ENCODE data around the gene FEZF1. TPM values are rescaled to one million over a fixed set of nuclear protein-coding genes. Genes with fewer than 3 reads are reported as not detected.

Gene FEZF1
- total and polyA plus RNA-seq, 10 of the 15 experiments (the other 5 are each of a cell fraction or from before 2014, with no cell fraction given) = not detected

DNA sequence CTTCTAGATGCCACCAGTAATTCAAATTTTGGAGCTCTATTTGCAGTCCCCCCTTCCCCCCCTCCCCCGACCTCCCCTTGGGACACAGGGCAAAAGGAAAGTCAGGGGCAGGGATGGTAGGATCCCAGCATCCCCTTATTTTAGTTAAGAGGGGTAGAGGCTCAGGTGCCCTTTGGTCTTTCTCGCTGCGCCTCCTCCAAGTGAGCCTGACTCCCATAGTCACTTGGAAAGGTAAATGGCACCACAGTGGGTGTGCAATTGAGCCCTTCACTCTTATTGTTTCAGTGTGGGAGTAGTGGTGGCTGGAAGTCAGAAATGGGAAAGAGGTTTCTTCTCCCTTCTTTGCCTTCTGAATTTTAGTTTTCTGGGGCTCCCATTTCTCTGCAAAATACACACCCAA lies 8.2 kb upstream of the FEZF1 start:
- H4K20me1 ChIP-seq (ENCODE audit: control insufficient read depth, insufficient read depth) = no peaks in the 10 kb centered on the region
- H3K27me3 ChIP-seq (replicated peaks in 1 of 2; ENCODE audit: control insufficient read depth in 2 of 2, insufficient read depth in 2 of 2, low read length in 1 of 2) = peaks cover 11 to 18% of the 10 kb centered on the region in 2 experiments
- no TSS peak for BruUV-seq (replicated peaks)
- H3K9ac ChIP-seq (ENCODE audit: control insufficient read depth, insufficient read depth, low read length) = no peak overlapping the region
- no peak overlapping the region for H3K4me2 ChIP-seq (ENCODE audit: control insufficient read depth, insufficient read depth)
- 0% methylated on average over 2 of the region's 3 CpGs for WGBS (ENCODE audit: insufficient coverage, insufficient replicate concordance, low lambda C conversion rate, missing lambda C conversion rate)
- TF ChIP-seq, protein P1, sequence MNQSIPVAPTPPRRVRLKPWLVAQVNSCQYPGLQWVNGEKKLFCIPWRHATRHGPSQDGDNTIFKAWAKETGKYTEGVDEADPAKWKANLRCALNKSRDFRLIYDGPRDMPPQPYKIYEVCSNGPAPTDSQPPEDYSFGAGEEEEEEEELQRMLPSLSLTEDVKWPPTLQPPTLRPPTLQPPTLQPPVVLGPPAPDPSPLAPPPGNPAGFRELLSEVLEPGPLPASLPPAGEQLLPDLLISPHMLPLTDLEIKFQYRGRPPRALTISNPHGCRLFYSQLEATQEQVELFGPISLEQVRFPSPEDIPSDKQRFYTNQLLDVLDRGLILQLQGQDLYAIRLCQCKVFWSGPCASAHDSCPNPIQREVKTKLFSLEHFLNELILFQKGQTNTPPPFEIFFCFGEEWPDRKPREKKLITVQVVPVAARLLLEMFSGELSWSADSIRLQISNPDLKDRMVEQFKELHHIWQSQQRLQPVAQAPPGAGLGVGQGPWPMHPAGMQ (IDR thresholded peaks at IDR 0.05; ENCODE audit: borderline replicate concordance) = no peak
- TF ChIP-seq MTA2 (IDR thresholded peaks at IDR 0.05; ENCODE audit: low read depth) (no peak), BCL11A (IDR thresholded peaks at IDR 0.05; ENCODE audit: low read depth, low read length) (no peak), MXI1 (IDR thresholded peaks at IDR 0.05; ENCODE audit: low read depth, low read length) (no peak), ZZZ3 (IDR thresholded peaks at IDR 0.05; ENCODE audit: control insufficient read depth, insufficient read length, low read depth) (no peak), RELA (IDR thresholded peaks at IDR 0.05; ENCODE audit: borderline replicate concordance, partially characterized antibody) (no peak), EZH2 (IDR thresholded peaks at IDR 0.05; ENCODE audit: borderline replicate concordance, control insufficient read depth, low read depth, low read length) (no peak), POLR2A (IDR thresholded peaks at IDR 0.05; ENCODE audit: low read depth, low read length) (no peak), JUNB (IDR thresholded peaks at IDR 0.05) (no peak), CBX5 (IDR thresholded peaks at IDR 0.05; ENCODE audit: low read depth) (no peak), EGR1 (IDR thresholded peaks at IDR 0.05; ENCODE audit: borderline replicate concordance in 1 of 2, low read depth in 2 of 2, low read length in 2 of 2) (no peak), CREB1 (IDR thresholded peaks at IDR 0.05; ENCODE audit: low read depth) (no peak), RUNX3 (IDR thresholded peaks at IDR 0.05; ENCODE audit: low read length) (no peak)
- TF ChIP-seq, protein P2, sequence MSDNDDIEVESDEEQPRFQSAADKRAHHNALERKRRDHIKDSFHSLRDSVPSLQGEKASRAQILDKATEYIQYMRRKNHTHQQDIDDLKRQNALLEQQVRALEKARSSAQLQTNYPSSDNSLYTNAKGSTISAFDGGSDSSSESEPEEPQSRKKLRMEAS (IDR thresholded peaks at IDR 0.05; ENCODE audit: low read depth, low read length) = no peak
- TF ChIP-seq, protein P3, sequence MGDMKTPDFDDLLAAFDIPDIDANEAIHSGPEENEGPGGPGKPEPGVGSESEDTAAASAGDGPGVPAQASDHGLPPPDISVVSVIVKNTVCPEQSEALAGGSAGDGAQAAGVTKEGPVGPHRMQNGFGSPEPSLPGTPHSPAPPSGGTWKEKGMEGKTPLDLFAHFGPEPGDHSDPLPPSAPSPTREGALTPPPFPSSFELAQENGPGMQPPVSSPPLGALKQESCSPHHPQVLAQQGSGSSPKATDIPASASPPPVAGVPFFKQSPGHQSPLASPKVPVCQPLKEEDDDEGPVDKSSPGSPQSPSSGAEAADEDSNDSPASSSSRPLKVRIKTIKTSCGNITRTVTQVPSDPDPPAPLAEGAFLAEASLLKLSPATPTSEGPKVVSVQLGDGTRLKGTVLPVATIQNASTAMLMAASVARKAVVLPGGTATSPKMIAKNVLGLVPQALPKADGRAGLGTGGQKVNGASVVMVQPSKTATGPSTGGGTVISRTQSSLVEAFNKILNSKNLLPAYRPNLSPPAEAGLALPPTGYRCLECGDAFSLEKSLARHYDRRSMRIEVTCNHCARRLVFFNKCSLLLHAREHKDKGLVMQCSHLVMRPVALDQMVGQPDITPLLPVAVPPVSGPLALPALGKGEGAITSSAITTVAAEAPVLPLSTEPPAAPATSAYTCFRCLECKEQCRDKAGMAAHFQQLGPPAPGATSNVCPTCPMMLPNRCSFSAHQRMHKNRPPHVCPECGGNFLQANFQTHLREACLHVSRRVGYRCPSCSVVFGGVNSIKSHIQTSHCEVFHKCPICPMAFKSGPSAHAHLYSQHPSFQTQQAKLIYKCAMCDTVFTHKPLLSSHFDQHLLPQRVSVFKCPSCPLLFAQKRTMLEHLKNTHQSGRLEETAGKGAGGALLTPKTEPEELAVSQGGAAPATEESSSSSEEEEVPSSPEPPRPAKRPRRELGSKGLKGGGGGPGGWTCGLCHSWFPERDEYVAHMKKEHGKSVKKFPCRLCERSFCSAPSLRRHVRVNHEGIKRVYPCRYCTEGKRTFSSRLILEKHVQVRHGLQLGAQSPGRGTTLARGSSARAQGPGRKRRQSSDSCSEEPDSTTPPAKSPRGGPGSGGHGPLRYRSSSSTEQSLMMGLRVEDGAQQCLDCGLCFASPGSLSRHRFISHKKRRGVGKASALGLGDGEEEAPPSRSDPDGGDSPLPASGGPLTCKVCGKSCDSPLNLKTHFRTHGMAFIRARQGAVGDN (IDR thresholded peaks at IDR 0.05) = no peak
- TF ChIP-seq, protein P4, sequence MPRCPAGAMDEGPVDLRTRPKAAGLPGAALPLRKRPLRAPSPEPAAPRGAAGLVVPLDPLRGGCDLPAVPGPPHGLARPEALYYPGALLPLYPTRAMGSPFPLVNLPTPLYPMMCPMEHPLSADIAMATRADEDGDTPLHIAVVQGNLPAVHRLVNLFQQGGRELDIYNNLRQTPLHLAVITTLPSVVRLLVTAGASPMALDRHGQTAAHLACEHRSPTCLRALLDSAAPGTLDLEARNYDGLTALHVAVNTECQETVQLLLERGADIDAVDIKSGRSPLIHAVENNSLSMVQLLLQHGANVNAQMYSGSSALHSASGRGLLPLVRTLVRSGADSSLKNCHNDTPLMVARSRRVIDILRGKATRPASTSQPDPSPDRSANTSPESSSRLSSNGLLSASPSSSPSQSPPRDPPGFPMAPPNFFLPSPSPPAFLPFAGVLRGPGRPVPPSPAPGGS (IDR thresholded peaks at IDR 0.05; ENCODE audit: borderline replicate concordance, insufficient read depth, low read depth, low read length, poor library complexity, severe bottlenecking) = no peak
- TF ChIP-seq, protein P5, sequence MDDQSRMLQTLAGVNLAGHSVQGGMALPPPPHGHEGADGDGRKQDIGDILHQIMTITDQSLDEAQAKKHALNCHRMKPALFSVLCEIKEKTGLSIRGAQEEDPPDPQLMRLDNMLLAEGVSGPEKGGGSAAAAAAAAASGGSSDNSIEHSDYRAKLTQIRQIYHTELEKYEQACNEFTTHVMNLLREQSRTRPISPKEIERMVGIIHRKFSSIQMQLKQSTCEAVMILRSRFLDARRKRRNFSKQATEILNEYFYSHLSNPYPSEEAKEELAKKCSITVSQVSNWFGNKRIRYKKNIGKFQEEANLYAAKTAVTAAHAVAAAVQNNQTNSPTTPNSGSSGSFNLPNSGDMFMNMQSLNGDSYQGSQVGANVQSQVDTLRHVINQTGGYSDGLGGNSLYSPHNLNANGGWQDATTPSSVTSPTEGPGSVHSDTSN (IDR thresholded peaks at IDR 0.05; ENCODE audit: insufficient replicate concordance, low read depth, low read length) = no peak
- intact Hi-C loops (cut with micrococcal nuclease; ENCODE audit: unreplicated experiment) = no loop called here
- H3K27ac ChIP-seq (ENCODE audit: control insufficient read depth, insufficient read depth) = no peak overlapping the region
- ATAC-seq (no peak), FAIRE-seq (no peak), DNase-seq (ENCODE audit: low read depth, low spot score) (no peak)
- H3K9me3 ChIP-seq (replicated peaks; ENCODE audit: control insufficient read depth, insufficient read depth, low read length) = no peaks in the 10 kb centered on the region
- SMC1A ChIA-PET (ENCODE audit: uncharacterized antibody, unreplicated experiment) = interaction anchor here (1.3 kb wide), 1 partner anchor 12 kb away, joined by 3 read pairs; no protein-coding TSS in a partner anchor
- no peaks in the 10 kb centered on the region for H3K4me1 ChIP-seq (ENCODE audit: control insufficient read depth, insufficient read depth, low read length)
- RAD21 ChIA-PET (ENCODE audit: unreplicated experiment) = no interaction called here
- H2AFZ ChIP-seq (ENCODE audit: control insufficient read depth, low read depth, low read length) = no peak overlapping the region
- H3K36me3 ChIP-seq (ENCODE audit: control insufficient read depth in 2 of 2, insufficient read depth in 2 of 2, low read length in 1 of 2) = no peaks in the 10 kb centered on the region
- POLR2A ChIA-PET = no interaction called here
- CTCF ChIA-PET = no interaction called here
- no peak overlapping the region for H3K4me3 ChIP-seq
- H3K79me2 ChIP-seq (ENCODE audit: control insufficient read depth, insufficient read depth, low read length) = no peaks in the 10 kb centered on the region
- in situ Hi-C loops (cut with MboI) = no loop called here

Measured in GM12878 (cell line).